PC-3 (cell line): ENCODE measurements around the gene CHRNA9.

ENCODE experiments used
- EZH2 ChIP-seq: fragments of 300-600 bp; sonication (generic); IDR thresholded peaks from one replicate; pipeline ENCODE4 v1.6.1; 2017; ENCODE audit warnings: antibody characterized with exemption, mild to moderate bottlenecking, low read length; ENCODE audit not compliant: unreplicated experiment
- TF ChIP-seq, protein P1 (sequence below): fragments of 300-600 bp; sonication (generic); conservative IDR thresholded peaks from 2 replicates; pipeline ENCODE4 v1.5.1; 2017; ENCODE audit warnings: antibody characterized with exemption, low read depth, mild to moderate bottlenecking, low read length

DNA sequence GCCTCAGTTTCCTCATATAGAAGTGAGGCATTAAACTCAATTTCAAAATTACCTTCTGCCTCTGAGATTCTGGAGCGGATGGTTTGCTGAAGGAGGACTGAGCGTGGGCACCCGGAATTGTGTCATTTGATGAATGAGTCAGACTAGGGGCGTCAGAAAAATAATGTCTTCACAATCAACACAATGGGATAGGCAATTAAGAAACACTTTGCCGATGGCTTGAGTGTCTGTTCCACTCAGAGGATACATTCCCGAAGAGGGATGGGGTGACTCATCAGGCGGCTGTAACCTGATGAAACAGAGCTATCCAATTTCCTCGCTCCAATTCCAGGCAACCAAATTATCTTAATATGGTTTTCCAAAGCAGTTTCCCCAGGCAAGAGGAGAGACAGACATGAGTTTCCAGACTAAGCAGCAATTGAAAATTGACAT, 1.2 kb upstream of the CHRNA9 start:
- TF ChIP-seq, protein P1, sequence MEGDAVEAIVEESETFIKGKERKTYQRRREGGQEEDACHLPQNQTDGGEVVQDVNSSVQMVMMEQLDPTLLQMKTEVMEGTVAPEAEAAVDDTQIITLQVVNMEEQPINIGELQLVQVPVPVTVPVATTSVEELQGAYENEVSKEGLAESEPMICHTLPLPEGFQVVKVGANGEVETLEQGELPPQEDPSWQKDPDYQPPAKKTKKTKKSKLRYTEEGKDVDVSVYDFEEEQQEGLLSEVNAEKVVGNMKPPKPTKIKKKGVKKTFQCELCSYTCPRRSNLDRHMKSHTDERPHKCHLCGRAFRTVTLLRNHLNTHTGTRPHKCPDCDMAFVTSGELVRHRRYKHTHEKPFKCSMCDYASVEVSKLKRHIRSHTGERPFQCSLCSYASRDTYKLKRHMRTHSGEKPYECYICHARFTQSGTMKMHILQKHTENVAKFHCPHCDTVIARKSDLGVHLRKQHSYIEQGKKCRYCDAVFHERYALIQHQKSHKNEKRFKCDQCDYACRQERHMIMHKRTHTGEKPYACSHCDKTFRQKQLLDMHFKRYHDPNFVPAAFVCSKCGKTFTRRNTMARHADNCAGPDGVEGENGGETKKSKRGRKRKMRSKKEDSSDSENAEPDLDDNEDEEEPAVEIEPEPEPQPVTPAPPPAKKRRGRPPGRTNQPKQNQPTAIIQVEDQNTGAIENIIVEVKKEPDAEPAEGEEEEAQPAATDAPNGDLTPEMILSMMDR, result no peak
- TF ChIP-seq EZH2, result no peak
